Measurements from ENCODE around the gene ANKRD37.

GRCh38 chr4:185392156-185392555, 4.5 kb upstream of the ANKRD37 start:
- TF ChIP-seq CTCF (IDR thresholded peaks at IDR 0.05): no peak
- no peak for TF ChIP-seq EZH2 (IDR thresholded peaks at IDR 0.05)
- TF ChIP-seq EZH2phosphoT487 (IDR thresholded peaks at IDR 0.05): no peak

Data from neural progenitor cell (in vitro differentiated cells).